ENCODE measurements around the gene ZNF771.

ZNF771 gene

DNA sequence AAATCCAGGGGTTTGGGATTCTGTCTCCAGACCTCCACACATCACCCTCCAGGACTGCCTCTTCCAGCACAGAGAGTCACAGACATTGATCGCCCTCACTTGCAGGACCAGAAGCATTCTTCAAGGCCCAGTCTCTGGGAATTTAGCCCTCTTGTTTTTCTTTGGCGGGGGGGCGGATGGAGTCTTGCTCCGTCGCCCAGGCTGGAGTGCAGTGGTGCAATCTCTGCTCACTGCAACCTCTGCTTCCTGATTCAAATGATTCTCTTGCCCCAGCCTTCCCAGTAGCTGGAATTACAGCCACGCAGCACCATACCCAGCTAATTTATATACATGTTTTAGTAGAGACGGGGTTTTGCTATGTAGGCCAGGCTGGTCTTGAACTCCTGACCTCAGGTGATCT, 56.7 kb downstream of the ZNF771 start:
- no peaks in the 10 kb centered on the region for H3K36me3 ChIP-seq
- H3K4me3 ChIP-seq = no peak overlapping the region
- no peaks in the 10 kb centered on the region for H3K4me1 ChIP-seq
- H3K9me3 ChIP-seq = no peaks in the 10 kb centered on the region
- DNase-seq = no peak
- H3K27ac ChIP-seq = no peak overlapping the region
- intact Hi-C loops (cut with DNase I; ENCODE audit: low total_unique reads) = no loop called here
- TF ChIP-seq, protein P1, sequence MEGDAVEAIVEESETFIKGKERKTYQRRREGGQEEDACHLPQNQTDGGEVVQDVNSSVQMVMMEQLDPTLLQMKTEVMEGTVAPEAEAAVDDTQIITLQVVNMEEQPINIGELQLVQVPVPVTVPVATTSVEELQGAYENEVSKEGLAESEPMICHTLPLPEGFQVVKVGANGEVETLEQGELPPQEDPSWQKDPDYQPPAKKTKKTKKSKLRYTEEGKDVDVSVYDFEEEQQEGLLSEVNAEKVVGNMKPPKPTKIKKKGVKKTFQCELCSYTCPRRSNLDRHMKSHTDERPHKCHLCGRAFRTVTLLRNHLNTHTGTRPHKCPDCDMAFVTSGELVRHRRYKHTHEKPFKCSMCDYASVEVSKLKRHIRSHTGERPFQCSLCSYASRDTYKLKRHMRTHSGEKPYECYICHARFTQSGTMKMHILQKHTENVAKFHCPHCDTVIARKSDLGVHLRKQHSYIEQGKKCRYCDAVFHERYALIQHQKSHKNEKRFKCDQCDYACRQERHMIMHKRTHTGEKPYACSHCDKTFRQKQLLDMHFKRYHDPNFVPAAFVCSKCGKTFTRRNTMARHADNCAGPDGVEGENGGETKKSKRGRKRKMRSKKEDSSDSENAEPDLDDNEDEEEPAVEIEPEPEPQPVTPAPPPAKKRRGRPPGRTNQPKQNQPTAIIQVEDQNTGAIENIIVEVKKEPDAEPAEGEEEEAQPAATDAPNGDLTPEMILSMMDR (IDR thresholded peaks at IDR 0.05) = no peak
- peaks cover 0 to 3% of the 10 kb centered on the region in 2 donors for H3K27me3 ChIP-seq
